HepG2 (cell line): Measurements from ENCODE around the gene SMYD1. TPM values are rescaled to one million over a fixed set of nuclear protein-coding genes. Genes with fewer than 3 reads are reported as not detected.

Experiments
- MBD4 ChIP-seq: IDR thresholded peaks from 2 replicates; pipeline ENCODE4 v1.6.1; 2012; ENCODE audit warnings: low read length, inconsistent platforms, borderline replicate concordance
- SOX13 ChIP-seq, 3 experiments: fragments of 450-650 bp in 1 of 3; sonication (generic) in 1 of 3; formaldehyde crosslinking in 1 of 3; IDR thresholded peaks in 2 of 3; conservative IDR thresholded peaks in 1 of 3; 2 replicates each; pipeline versions ENCODE4 v1.5.0 to v1.6.1; 2016 to 2020; ENCODE audit warnings: antibody characterized with exemption in 1 of 3, mild to moderate bottlenecking in 1 of 3, missing compliant biosample characterization in 1 of 3, missing genetic modification reagents in 1 of 3, moderate library complexity in 1 of 3
- TBX2 ChIP-seq: sonication (generic); formaldehyde crosslinking; IDR thresholded peaks from 2 replicates; pipeline ENCODE4 v1.5.0; 2020; ENCODE audit warnings: missing genetic modification reagents, mild to moderate bottlenecking, borderline replicate concordance
- TCF7L2 ChIP-seq: IDR thresholded peaks from 2 replicates; pipeline ENCODE4 v1.6.1; 2011; ENCODE audit warnings: mild to moderate bottlenecking, low read depth, low read length, moderate library complexity
- ZNF160 ChIP-seq: sonication (generic); formaldehyde crosslinking; IDR thresholded peaks from 2 replicates; pipeline ENCODE4 v1.8.0; 2022; ENCODE audit warnings: mild to moderate bottlenecking, inconsistent platforms, missing genetic modification reagents
- ZNF282 ChIP-seq: fragments of 450-650 bp; IDR thresholded peaks from 2 replicates; pipeline ENCODE4 v1.6.1; 2018; ENCODE audit not compliant: partially characterized antibody
- ZNF451 ChIP-seq: sonication (generic); formaldehyde crosslinking; IDR thresholded peaks from 2 replicates; pipeline ENCODE4 v1.5.0; 2020; ENCODE audit warnings: mild to moderate bottlenecking, missing genetic modification reagents
- ZNF556 ChIP-seq: sonication (generic); formaldehyde crosslinking; IDR thresholded peaks from 2 replicates; pipeline ENCODE4 v1.4.0; 2020; ENCODE audit warnings: mild to moderate bottlenecking, missing genetic modification reagents, borderline replicate concordance
- ZNF766 ChIP-seq: sonication (generic); formaldehyde crosslinking; IDR thresholded peaks from 2 replicates; pipeline ENCODE4 v1.5.0; 2020; ENCODE audit warnings: missing genetic modification reagents, borderline replicate concordance
- polyA plus RNA-seq, 8 experiments: library from polyadenylated mRNA; depleted of rRNA in 3 of 8; stranded (reverse) in 7 of 8; unstranded in 1 of 8; fragments of >200 nt; fragmentation: Illumina TruSeq in 4 of 8; extraction: Trizol in 4 of 8; gene quantifications; 2 replicates each; pipeline versions ENCODE4 v1.2.1 to v1.2.3, GENCODE V29; 2011 to 2016; ENCODE audit warnings: low read depth in 4 of 8, missing spikeins in 1 of 8, mixed read lengths in 1 of 8; ENCODE audit not compliant: insufficient read depth in 1 of 8
- total RNA-seq, 5 experiments: library from RNA; depleted of rRNA; stranded (reverse); fragments of >200 nt; fragmentation: Illumina TruSeq; extraction: Trizol; gene quantifications; 2 replicates each; pipeline ENCODE4 v1.2.3, GENCODE V29; 2016; ENCODE audit warnings: low read depth in 1 of 5
- TF ChIP-seq, protein P1 (sequence below): sonication (generic); formaldehyde crosslinking; IDR thresholded peaks from 2 replicates; pipeline ENCODE4 v1.5.1; 2020; ENCODE audit warnings: missing genetic modification reagents, mild to moderate bottlenecking, borderline replicate concordance
- TF ChIP-seq, protein P2 (sequence below): IDR thresholded peaks from 2 replicates; pipeline ENCODE4 v1.6.1; 2016; ENCODE audit warnings: mild to moderate bottlenecking
- TF ChIP-seq, protein P3 (sequence below): sonication (generic); formaldehyde crosslinking; IDR thresholded peaks from 2 replicates; pipeline ENCODE4 v1.8.0; 2022; ENCODE audit warnings: mild to moderate bottlenecking, missing genetic modification reagents; ENCODE audit not compliant: insufficient replicate concordance
- TF ChIP-seq, protein P4 (sequence below): IDR thresholded peaks from 2 replicates; pipeline ENCODE4 v1.6.1; 2016; ENCODE audit warnings: missing compliant biosample characterization, missing genetic modification reagents, borderline replicate concordance
- TF ChIP-seq, protein P5 (sequence below): sonication (generic); formaldehyde crosslinking; IDR thresholded peaks from 2 replicates; pipeline ENCODE4 v1.5.0; 2020; ENCODE audit warnings: missing genetic modification reagents
- TF ChIP-seq, protein P6 (sequence below): sonication (generic); formaldehyde crosslinking; IDR thresholded peaks from 2 replicates; pipeline ENCODE4 v1.9.0; 2021; ENCODE audit warnings: missing genetic modification reagents, borderline replicate concordance
- TF ChIP-seq, protein P7 (sequence below): sonication (generic); formaldehyde crosslinking; conservative IDR thresholded peaks from 2 replicates; pipeline ENCODE4 v1.4.0; 2020; ENCODE audit warnings: missing genetic modification reagents

Gene SMYD1
- total and polyA plus RNA-seq, 2 of the 13 experiments (the other 11 are each of a cell fraction or from before 2014, with no cell fraction given) = not detected

DNA sequence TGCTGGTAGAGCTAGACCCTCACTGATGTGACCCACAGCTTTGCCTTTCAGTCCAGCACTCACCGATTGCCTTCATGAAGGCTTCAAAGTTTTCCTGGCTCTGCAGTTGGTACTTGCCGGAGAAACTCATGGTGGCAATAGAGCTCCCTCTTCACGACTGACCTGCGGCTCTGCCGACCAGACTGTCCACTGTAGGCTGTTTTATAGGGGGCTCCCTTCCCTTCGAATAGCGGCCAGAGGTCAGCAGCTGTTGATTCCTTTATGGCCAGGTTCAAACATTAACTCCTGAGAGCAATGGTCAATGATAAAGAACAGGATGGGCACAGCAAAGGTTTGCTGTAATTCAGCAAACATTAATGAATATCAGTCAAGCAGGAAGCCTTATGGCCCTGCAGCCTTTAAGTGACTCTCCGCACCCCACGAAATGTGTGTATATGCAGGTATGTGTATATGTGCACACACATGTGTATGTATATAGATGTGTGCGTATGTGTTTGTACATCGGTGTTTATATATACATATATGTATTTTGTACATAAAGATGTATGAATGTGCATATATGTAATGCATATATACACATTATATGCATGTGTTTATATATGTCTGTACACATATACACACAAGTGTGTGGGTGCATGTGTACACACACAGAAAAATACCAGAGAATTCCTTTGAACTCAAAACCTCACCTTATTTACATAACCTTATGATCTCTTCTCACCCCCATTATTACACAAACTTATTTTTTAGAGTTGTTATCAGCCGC is 60.4 kb downstream of the SMYD1 start, which contains the start of gene FABP1 (continued):
- TF ChIP-seq SOX13 (IDR thresholded peaks at IDR 0.05) = peak; percentile 86
- peak in 1 of 2 experiments; percentile 84; a peak in 2 of 4 replicates for TF ChIP-seq SOX13 (CRISPR knock-in tag; conservative IDR thresholded peaks at IDR 0.05 in 1 of 2, IDR thresholded peaks at IDR 0.05 in 1 of 2)
- TF ChIP-seq TCF7L2 = peak; percentile 85
- TF ChIP-seq, protein P1, sequence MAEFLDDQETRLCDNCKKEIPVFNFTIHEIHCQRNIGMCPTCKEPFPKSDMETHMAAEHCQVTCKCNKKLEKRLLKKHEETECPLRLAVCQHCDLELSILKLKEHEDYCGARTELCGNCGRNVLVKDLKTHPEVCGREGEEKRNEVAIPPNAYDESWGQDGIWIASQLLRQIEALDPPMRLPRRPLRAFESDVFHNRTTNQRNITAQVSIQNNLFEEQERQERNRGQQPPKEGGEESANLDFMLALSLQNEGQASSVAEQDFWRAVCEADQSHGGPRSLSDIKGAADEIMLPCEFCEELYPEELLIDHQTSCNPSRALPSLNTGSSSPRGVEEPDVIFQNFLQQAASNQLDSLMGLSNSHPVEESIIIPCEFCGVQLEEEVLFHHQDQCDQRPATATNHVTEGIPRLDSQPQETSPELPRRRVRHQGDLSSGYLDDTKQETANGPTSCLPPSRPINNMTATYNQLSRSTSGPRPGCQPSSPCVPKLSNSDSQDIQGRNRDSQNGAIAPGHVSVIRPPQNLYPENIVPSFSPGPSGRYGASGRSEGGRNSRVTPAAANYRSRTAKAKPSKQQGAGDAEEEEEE = peak; percentile 76; the same call in 1 of the 2 replicates
- TF ChIP-seq, protein P2, sequence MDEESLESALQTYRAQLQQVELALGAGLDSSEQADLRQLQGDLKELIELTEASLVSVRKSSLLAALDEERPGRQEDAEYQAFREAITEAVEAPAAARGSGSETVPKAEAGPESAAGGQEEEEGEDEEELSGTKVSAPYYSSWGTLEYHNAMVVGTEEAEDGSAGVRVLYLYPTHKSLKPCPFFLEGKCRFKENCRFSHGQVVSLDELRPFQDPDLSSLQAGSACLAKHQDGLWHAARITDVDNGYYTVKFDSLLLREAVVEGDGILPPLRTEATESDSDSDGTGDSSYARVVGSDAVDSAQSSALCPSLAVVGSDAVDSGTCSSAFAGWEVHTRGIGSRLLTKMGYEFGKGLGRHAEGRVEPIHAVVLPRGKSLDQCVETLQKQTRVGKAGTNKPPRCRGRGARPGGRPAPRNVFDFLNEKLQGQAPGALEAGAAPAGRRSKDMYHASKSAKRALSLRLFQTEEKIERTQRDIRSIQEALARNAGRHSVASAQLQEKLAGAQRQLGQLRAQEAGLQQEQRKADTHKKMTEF = peak; percentile 89
- TF ChIP-seq, protein P3, sequence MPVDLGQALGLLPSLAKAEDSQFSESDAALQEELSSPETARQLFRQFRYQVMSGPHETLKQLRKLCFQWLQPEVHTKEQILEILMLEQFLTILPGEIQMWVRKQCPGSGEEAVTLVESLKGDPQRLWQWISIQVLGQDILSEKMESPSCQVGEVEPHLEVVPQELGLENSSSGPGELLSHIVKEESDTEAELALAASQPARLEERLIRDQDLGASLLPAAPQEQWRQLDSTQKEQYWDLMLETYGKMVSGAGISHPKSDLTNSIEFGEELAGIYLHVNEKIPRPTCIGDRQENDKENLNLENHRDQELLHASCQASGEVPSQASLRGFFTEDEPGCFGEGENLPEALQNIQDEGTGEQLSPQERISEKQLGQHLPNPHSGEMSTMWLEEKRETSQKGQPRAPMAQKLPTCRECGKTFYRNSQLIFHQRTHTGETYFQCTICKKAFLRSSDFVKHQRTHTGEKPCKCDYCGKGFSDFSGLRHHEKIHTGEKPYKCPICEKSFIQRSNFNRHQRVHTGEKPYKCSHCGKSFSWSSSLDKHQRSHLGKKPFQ = peak; percentile 62
- TF ChIP-seq ZNF556 (CRISPR knock-in tag) = peak; percentile 88
- no peak; the same call in 1 of the 2 replicates for TF ChIP-seq MBD4
- peak; percentile 76 for TF ChIP-seq TBX2 (CRISPR knock-in tag)
- TF ChIP-seq, protein P4, sequence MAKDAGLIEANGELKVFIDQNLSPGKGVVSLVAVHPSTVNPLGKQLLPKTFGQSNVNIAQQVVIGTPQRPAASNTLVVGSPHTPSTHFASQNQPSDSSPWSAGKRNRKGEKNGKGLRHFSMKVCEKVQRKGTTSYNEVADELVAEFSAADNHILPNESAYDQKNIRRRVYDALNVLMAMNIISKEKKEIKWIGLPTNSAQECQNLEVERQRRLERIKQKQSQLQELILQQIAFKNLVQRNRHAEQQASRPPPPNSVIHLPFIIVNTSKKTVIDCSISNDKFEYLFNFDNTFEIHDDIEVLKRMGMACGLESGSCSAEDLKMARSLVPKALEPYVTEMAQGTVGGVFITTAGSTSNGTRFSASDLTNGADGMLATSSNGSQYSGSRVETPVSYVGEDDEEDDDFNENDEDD (CRISPR knock-in tag) = peak; percentile 34; the same call in 1 of the 2 replicates
- no peak for TF ChIP-seq ZNF282
- TF ChIP-seq ZNF766 (CRISPR knock-in tag) = 0 out of 2 replicates have a peak, but pooled peaks have one; percentile 21
- TF ChIP-seq, protein P5, sequence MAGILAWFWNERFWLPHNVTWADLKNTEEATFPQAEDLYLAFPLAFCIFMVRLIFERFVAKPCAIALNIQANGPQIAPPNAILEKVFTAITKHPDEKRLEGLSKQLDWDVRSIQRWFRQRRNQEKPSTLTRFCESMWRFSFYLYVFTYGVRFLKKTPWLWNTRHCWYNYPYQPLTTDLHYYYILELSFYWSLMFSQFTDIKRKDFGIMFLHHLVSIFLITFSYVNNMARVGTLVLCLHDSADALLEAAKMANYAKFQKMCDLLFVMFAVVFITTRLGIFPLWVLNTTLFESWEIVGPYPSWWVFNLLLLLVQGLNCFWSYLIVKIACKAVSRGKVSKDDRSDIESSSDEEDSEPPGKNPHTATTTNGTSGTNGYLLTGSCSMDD = no peak
- TF ChIP-seq, protein P6, sequence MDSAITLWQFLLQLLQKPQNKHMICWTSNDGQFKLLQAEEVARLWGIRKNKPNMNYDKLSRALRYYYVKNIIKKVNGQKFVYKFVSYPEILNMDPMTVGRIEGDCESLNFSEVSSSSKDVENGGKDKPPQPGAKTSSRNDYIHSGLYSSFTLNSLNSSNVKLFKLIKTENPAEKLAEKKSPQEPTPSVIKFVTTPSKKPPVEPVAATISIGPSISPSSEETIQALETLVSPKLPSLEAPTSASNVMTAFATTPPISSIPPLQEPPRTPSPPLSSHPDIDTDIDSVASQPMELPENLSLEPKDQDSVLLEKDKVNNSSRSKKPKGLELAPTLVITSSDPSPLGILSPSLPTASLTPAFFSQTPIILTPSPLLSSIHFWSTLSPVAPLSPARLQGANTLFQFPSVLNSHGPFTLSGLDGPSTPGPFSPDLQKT (CRISPR knock-in tag) = no peak
- 0 out of 2 replicates have a peak, but pooled peaks have one; percentile 72 for TF ChIP-seq ZNF451 (CRISPR knock-in tag)
- TF ChIP-seq, protein P7, sequence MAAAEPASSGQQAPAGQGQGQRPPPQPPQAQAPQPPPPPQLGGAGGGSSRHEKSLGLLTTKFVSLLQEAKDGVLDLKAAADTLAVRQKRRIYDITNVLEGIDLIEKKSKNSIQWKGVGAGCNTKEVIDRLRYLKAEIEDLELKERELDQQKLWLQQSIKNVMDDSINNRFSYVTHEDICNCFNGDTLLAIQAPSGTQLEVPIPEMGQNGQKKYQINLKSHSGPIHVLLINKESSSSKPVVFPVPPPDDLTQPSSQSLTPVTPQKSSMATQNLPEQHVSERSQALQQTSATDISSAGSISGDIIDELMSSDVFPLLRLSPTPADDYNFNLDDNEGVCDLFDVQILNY (CRISPR knock-in tag) = no peak
- TF ChIP-seq ZNF160 (CRISPR knock-in tag) = no peak; the same call in 1 of the 2 replicates
